DND-41 (cell line): ENCODE data around the gene ARX.

Experiments used
- CTCF ChIP-seq: IDR thresholded peaks from 2 replicates; pipeline ENCODE4 v1.5.1; 2012; ENCODE audit warnings: borderline replicate concordance, low read length, moderate library complexity, mild to moderate bottlenecking; ENCODE audit not compliant: poor library complexity, severe bottlenecking; ENCODE audit errors: extremely low read depth
- EZH2 ChIP-seq: IDR thresholded peaks from 3 replicates; pipeline ENCODE4 v1.6.1; 2012; ENCODE audit warnings: borderline replicate concordance, low read depth, mild to moderate bottlenecking, moderate library complexity, low read length, inconsistent platforms; ENCODE audit not compliant: severe bottlenecking

- no peak for TF ChIP-seq CTCF
- no peak for TF ChIP-seq EZH2
These were observed 4.0 kb downstream of the ARX start for GRCh38 chrX:25011589-25012432.
